ENCODE measurements around the gene FBXO40.

DNA sequence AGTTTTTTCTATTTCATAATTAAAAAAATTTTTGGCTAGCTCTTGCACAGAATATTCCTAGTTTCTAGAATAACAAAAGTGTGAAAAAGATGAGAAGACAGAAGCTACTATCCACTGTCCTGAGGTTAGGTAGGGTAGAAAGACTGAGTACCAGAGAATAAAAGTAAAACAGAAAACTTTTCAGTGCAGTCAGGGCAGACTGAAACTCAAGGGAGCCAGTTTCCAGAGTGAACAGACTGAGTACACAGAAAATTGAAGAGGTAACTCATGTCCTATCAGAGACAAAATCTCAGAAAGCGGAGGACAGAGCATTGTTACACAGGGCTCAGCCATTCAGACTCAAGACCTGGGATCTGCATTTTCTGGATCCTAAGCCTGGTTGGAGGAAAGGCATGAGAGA lies 8.8 kb upstream of the FBXO40 start:
- TF ChIP-seq, protein P1, sequence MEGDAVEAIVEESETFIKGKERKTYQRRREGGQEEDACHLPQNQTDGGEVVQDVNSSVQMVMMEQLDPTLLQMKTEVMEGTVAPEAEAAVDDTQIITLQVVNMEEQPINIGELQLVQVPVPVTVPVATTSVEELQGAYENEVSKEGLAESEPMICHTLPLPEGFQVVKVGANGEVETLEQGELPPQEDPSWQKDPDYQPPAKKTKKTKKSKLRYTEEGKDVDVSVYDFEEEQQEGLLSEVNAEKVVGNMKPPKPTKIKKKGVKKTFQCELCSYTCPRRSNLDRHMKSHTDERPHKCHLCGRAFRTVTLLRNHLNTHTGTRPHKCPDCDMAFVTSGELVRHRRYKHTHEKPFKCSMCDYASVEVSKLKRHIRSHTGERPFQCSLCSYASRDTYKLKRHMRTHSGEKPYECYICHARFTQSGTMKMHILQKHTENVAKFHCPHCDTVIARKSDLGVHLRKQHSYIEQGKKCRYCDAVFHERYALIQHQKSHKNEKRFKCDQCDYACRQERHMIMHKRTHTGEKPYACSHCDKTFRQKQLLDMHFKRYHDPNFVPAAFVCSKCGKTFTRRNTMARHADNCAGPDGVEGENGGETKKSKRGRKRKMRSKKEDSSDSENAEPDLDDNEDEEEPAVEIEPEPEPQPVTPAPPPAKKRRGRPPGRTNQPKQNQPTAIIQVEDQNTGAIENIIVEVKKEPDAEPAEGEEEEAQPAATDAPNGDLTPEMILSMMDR (IDR thresholded peaks at IDR 0.05), result no peak
- no peak for TF ChIP-seq POLR2A (IDR thresholded peaks at IDR 0.05)
- no peak for TF ChIP-seq EP300 (IDR thresholded peaks at IDR 0.05)
- TF ChIP-seq POLR2AphosphoS5 (IDR thresholded peaks at IDR 0.05), result no peak

All from stomach (tissue), 4 donors.